Measurements from ENCODE around the gene CC2D1A. TPM values are rescaled to one million over a fixed set of nuclear protein-coding genes. Genes with fewer than 3 reads are reported as not detected.

CC2D1A gene
- total RNA-seq, 6 experiments from 2014 or later, result 22.9 to 28.3 (median 25.5) TPM

DNA sequence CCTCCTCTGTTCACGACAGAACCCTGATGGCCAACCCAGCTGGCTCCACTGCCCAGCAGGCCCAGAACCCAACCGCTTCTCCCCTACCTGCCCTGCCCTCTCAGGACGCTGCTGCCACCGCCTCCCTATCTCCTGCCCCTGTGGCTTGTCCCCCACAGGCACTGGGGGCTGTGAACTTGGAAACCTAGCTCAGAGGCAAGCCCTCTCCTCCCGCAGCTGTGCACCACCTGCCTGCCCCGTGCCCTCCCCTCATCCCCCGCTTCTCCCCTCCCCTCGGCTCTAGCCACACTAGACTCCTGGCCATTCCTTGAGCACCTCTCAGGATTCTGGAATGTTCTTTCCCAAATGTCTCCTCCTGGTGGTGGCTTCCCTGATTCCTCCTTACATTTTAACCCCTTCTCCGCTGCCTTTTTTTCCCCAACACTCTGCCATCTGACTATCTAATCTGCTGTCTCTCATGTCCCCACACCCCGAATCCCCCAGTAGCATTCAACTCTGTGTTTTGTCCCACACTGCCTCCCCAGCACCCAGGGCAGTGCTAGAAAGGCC, 22.4 kb upstream of the CC2D1A start:
- TF ChIP-seq, protein P1, sequence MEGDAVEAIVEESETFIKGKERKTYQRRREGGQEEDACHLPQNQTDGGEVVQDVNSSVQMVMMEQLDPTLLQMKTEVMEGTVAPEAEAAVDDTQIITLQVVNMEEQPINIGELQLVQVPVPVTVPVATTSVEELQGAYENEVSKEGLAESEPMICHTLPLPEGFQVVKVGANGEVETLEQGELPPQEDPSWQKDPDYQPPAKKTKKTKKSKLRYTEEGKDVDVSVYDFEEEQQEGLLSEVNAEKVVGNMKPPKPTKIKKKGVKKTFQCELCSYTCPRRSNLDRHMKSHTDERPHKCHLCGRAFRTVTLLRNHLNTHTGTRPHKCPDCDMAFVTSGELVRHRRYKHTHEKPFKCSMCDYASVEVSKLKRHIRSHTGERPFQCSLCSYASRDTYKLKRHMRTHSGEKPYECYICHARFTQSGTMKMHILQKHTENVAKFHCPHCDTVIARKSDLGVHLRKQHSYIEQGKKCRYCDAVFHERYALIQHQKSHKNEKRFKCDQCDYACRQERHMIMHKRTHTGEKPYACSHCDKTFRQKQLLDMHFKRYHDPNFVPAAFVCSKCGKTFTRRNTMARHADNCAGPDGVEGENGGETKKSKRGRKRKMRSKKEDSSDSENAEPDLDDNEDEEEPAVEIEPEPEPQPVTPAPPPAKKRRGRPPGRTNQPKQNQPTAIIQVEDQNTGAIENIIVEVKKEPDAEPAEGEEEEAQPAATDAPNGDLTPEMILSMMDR (IDR thresholded peaks at IDR 0.05), result peak; percentile 62
- H3K27me3 Mint-ChIP-seq (ENCODE audit: insufficient read depth), result peaks cover 4% of the 10 kb centered on the region
- H3K36me3 Mint-ChIP-seq (ENCODE audit: low read depth), result no peaks in the 10 kb centered on the region
- no peak for DNase-seq
- H3K9me3 Mint-ChIP-seq, result no peaks in the 10 kb centered on the region
- no peak overlapping the region for H3K27ac Mint-ChIP-seq
- no peak overlapping the region for H3K4me3 Mint-ChIP-seq
- H3K4me1 Mint-ChIP-seq (ENCODE audit: low read depth), result peaks cover 25% of the 10 kb centered on the region

DNA sequence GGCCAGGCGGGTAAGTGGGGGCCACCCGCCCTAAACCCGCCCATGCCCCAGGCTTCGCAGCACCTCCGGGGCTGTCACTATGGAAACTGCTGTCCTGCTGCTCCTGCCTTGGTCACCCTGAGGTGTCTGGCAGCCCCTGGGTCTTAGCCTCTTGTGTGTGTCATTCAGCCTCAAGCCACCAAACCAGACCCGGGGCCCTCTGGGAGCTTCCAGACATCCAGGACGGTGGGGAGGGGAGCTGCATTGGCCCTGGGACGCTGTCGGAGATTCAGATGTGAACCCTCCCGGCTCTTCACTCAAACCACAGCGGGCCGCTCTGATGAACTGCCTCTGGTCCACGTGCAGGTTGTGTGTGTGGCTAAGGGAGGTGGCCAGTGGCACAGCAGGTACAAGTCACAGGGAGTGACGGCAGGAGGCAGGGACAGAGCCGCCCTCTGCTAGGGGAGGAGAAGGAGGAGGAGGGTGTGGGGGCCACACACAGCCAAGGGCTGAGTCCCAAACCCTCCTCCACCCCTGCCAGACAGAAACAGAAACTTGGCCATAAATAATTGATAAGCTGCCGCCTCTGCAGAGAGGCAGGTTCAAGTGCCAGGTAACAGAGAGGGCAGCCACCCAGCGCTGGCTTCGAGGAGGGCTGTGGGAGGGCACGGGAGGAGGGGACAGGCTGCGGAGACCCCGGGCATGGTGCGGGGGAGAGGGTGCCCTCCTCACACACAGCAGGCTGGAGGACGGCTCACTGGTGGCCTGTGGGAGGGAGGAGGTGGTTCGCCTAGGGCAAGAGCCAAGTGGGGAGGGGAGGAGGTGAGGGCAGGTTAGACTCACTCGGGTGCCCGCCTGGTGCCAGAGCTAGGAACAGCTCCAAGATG, 21.0 kb upstream of the CC2D1A start:
- H3K4me3 Mint-ChIP-seq, result no peak overlapping the region
- no peak overlapping the region for H3K27ac Mint-ChIP-seq
- no peak for DNase-seq
- TF ChIP-seq, protein P1 (IDR thresholded peaks at IDR 0.05), result no peak
- no peaks in the 10 kb centered on the region for H3K9me3 Mint-ChIP-seq
- H3K4me1 Mint-ChIP-seq (ENCODE audit: low read depth), result peaks cover 25% of the 10 kb centered on the region
- peaks cover 4% of the 10 kb centered on the region for H3K27me3 Mint-ChIP-seq (ENCODE audit: insufficient read depth)
- H3K36me3 Mint-ChIP-seq (ENCODE audit: low read depth), result no peaks in the 10 kb centered on the region

DNA sequence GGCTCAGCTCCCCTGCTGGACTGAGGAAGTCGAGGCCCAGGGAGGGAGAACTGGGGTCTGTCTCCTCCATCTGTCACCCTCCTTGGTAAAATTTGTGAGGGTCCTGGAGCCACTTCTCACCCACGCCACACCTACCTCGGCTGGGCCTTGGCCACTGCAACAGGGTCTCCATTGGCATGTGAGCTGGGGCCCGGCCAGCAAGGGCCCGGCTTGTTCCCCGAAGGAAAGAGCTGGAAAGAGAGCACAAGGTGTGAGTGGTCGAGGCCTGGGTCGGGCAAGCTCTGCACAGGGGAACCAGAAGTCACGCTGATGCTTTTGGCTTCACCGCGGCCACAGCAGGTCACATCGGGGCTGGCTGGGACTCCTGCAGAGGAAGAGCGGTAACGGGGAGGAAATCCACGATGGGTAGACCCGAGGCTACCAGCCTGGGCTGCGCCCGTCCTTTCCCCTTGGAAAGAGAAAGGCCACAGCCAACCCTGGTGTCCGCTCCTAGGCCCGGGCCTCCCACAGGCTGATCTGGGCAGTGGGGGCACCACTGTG, 20.1 kb upstream of the CC2D1A start:
- TF ChIP-seq, protein P1 (IDR thresholded peaks at IDR 0.05), result no peak
- H3K27ac Mint-ChIP-seq, result no peak overlapping the region
- peaks cover 19% of the 10 kb centered on the region for H3K4me1 Mint-ChIP-seq (ENCODE audit: low read depth)
- H3K36me3 Mint-ChIP-seq (ENCODE audit: low read depth), result no peaks in the 10 kb centered on the region
- H3K4me3 Mint-ChIP-seq, result no peak overlapping the region
- peaks cover 4% of the 10 kb centered on the region for H3K27me3 Mint-ChIP-seq (ENCODE audit: insufficient read depth)
- no peaks in the 10 kb centered on the region for H3K9me3 Mint-ChIP-seq
- no peak for DNase-seq

- Mint-ChIP-seq H3K36me3 (ENCODE audit: low read depth) (no peaks in the 10 kb centered on the region), H3K4me3 (no peak overlapping the region), H3K27ac (no peak overlapping the region), H3K4me1 (ENCODE audit: low read depth) (peaks cover 7% of the 10 kb centered on the region), H3K27me3 (ENCODE audit: insufficient read depth) (peaks cover 4% of the 10 kb centered on the region), H3K9me3 (no peaks in the 10 kb centered on the region)
- no peak for DNase-seq
- TF ChIP-seq, protein P1 (IDR thresholded peaks at IDR 0.05), result no peak
These were observed 19.0 kb upstream of the CC2D1A start for GRCh38 chr19:13887018-13887436.

DNA sequence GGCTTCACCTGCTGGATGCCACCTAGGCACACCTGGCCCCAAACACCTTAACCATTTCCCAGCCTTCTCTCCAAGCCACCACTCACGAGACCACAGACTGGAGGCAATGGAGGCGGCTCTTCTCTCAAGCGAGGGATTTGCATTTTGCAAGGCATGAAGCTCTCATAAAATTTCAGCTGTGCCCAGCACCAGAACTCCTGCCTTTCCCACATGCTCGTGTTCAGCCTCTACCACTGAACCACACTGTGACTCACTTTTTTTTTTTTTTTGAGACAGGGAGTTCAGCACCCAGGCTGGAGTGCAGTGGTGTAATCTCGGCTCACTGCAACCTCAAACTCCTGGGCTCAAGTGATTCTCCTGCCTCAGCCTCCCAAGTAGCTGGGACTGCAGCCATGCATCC, 18.5 kb upstream of the CC2D1A start:
- no peaks in the 10 kb centered on the region for H3K9me3 Mint-ChIP-seq
- peaks cover 4% of the 10 kb centered on the region for H3K27me3 Mint-ChIP-seq (ENCODE audit: insufficient read depth)
- H3K36me3 Mint-ChIP-seq (ENCODE audit: low read depth), result no peaks in the 10 kb centered on the region
- DNase-seq, result peak; percentile 32
- TF ChIP-seq, protein P1 (IDR thresholded peaks at IDR 0.05), result no peak
- H3K4me3 Mint-ChIP-seq, result no peak overlapping the region
- H3K4me1 Mint-ChIP-seq (ENCODE audit: low read depth), result peaks cover 5% of the 10 kb centered on the region; the same call in 1 of the 2 replicates
- no peak overlapping the region for H3K27ac Mint-ChIP-seq
